Measurements from ENCODE around the gene SUMO3.
"Not testable (repeated sequence)": the region's sequence is repeated elsewhere in the genome, so short reads cannot be mapped to it uniquely, and the experiment has no call there.

SUMO3 gene

GRCh38 chr21:44846485-44847260 lies 28.8 kb upstream of the SUMO3 start:
- peak; percentile 26 for DNase-seq (ENCODE audit: low spot score)

DNA sequence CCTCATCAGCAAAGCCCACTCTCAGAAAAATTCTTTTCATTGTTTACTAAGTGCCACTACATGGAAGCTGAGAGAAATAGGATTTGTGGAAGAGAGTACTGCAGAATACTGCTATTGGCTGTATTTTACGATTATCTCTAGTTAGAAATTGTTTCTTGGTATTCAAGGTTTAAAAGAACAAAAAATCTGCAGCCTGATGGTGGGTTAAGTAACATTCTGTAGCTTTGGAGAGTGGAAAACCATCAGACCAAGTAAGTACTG lies 28.3 kb upstream of the SUMO3 start:
- DNase-seq (ENCODE audit: low spot score): no peak

GRCh38 chr21:44845418-44846223 lies 27.8 kb upstream of the SUMO3 start:
- DNase-seq (ENCODE audit: low spot score): peak; percentile 38

DNA sequence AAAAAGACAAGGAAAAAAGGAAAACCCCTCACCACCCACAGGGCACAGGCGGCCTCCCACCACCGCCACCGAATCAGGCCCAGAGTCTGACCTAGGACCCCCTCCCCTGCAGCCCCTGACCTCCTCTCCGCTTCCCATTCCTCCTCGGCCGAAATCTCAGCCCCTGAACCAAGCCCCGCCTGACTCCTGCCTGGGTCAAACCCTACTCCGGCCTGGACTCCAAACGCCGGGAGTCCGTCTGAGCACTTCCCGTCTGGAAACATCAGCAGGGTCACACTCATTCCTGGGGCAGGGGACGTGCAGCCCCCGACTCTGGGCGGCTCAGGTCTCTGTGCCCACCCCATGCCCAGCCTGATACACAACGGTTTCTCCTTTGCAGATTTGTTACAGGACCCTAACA lies 26.4 kb upstream of the SUMO3 start:
- no peak for DNase-seq (ENCODE audit: low spot score)

- no peak for DNase-seq (ENCODE audit: low spot score)
Measured at GRCh38 chr21:44842721-44843445, 25.0 kb upstream of the SUMO3 start.

DNA sequence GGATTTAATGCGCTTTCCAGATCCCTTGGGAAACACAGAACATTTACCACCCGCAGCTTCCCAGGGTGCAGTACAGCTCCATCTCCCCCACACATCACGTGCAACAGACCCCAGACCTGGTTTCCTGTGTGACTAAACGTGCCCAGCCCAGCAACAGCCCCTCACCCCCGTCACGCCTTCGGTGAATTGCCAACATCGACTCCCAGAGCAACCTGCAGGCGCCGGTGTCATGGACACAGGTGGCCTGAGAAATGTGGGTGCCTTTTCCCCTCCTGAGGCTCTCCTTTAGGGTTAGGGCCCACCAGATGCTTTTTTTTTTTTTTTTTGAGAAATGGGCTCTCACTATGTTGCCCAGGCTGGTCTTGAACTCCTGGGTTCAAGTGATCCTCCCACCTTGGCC lies 24.2 kb upstream of the SUMO3 start:
- no peak for DNase-seq (ENCODE audit: low spot score)

GRCh38 chr21:44840771-44841170 lies 22.9 kb upstream of the SUMO3 start:
- DNase-seq (ENCODE audit: low spot score): no peak

DNA sequence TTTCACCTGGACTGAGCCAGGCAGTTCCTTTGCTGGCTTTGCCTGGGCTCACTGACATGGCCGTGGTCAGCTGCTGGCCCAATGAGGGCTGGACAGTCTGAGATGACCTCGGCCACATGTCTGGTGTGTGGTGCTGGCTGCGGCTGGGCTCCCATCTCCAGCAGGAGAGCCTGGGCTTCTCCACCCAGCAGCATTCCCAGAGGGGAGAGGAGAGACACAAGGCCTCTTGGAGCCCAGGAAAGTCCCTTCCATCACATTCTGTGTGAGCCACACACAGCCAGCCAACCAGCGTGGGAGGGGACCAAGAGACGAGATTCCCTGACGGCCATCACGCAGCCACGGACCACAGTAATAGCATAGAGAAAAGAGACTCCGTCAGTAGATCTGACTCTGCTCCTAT lies 21.1 kb upstream of the SUMO3 start:
- DNase-seq (ENCODE audit: low spot score): no peak

DNA sequence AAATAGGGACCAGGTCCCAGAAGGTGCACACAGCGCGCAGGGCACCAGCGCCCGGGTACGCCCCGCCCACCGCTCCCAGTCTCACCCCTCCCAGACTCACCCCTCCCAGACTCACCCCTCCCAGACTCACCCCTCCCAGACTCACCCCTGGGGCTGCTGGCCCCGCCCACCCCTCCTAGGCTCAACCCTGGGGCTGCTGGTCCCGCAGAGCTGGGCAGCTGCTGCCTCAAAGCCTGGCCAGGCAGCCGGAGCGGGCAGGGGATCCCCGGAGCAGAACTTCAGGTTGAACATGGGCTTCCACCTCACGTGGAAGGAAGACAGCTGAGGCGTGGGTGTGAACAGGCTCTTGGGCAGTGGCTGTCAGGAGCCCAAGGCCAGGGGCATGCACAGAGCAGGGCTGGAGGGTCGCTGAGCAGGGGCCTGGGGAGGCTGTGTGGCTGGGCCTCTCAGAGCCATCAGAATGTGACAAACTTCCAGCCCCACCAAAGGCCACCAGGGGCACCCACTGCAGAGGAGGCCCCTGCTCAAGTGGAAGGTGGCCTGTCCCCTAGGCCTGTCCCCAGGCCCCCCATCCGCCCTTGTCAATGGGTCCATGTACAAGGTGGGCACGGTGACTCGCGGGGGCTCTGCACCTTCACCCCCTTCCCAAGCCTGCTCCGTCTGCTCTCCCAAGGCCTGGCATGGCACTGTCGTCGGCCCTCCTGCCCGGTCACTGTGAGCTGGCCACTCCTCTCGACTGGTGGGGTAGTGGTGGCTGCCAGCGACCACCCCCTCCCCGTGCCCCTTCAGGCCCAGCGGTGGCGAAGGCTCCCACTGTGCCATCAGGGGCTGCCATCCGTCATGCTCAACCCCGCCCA lies 20.4 kb upstream of the SUMO3 start:
- no peak for DNase-seq (ENCODE audit: low spot score)

GRCh38 chr21:44837537-44837936 lies 19.7 kb upstream of the SUMO3 start:
- no peak for DNase-seq (ENCODE audit: low spot score)

DNA sequence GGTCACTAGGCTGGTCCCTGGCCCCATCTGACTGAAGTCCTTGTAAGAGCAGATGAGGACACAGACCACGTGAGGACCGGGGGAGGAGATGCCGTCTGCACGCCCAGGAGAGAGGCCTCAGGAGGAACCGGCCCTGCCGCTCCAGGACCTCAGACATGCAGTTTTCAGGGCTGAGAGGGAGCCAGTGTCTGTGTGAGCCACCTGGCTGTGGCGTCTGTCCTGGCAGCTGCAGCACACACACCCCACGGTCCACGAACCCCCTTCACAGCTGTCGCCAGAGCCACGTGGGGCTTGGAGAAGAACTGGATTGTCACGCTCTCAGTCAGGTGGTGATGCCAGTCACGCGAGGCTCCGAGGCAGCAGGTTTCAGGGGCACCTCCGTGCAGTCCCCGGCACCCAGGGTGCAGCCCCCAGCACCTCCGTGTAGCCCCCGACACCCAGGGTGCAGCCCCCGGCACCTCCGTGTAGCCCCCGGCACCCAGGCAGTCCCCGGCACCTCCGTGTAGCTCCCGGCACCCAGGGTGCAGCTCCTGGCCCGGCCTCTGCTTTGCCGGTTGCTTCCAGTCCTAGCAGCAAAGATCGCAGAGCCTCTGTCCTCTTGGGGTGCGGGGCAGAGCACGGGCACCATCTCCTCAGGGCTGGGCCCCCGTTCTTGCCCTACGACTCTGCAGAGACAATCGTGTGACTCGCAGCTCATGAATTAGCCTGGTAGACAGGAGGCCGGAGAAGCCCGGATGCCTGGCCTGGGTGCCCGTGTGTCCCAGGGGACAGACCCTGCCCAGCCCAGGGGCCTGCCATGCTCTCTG lies 19.0 kb upstream of the SUMO3 start:
- DNase-seq (ENCODE audit: low spot score): no peak

- DNase-seq (ENCODE audit: low spot score): no peak
Measured at GRCh38 chr21:44836349-44836665, 18.4 kb upstream of the SUMO3 start.

GRCh38 chr21:44835647-44835973 lies 17.7 kb upstream of the SUMO3 start:
- DNase-seq (ENCODE audit: low spot score): no peak

- no peak for DNase-seq (ENCODE audit: low spot score)
Measured at GRCh38 chr21:44834951-44835646, 17.2 kb upstream of the SUMO3 start.

- no peak for DNase-seq (ENCODE audit: low spot score)
Measured at GRCh38 chr21:44834231-44834950, 16.5 kb upstream of the SUMO3 start.

DNA sequence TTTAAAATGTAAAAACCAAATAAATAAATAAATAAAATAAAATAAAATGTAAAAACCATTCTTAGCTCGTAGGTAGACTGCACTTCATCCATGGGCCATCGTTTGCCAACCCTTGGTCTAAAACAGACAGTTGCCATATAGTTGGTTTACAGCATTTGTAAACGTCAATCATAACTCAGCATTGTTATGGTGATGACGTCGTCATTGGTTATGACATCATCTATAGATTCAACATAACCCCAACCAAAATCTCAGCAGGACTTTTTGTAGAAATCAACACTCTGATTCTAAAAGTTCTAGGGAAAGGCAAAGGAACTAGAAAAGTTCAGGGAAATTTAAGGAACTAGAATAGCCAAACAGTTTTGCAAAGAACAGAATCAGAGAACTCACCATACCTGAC lies 15.8 kb upstream of the SUMO3 start:
- DNase-seq (ENCODE audit: low spot score): no peak

- DNase-seq (ENCODE audit: low spot score): not testable (repeated sequence)
Measured at GRCh38 chr21:44832516-44833255, 14.8 kb upstream of the SUMO3 start.

GRCh38 chr21:44831227-44831860 lies 13.5 kb upstream of the SUMO3 start:
- DNase-seq (ENCODE audit: low spot score): no peak

- DNase-seq (ENCODE audit: low spot score): no peak
Measured at GRCh38 chr21:44829507-44830092, 11.7 kb upstream of the SUMO3 start.

All from activated CD4-positive, alpha-beta T cell treated with anti-CD3 and anti-CD28 coated beads, Interleukin-2, Interleukin-4, amounts not matched to agents 100 ng/mL and 50 ng/mL, durations not matched to agents 16 hours and 8 hours (primary cell).